ENCODE results near the gene SLC8B1.

The SLC8B1 gene

DNA sequence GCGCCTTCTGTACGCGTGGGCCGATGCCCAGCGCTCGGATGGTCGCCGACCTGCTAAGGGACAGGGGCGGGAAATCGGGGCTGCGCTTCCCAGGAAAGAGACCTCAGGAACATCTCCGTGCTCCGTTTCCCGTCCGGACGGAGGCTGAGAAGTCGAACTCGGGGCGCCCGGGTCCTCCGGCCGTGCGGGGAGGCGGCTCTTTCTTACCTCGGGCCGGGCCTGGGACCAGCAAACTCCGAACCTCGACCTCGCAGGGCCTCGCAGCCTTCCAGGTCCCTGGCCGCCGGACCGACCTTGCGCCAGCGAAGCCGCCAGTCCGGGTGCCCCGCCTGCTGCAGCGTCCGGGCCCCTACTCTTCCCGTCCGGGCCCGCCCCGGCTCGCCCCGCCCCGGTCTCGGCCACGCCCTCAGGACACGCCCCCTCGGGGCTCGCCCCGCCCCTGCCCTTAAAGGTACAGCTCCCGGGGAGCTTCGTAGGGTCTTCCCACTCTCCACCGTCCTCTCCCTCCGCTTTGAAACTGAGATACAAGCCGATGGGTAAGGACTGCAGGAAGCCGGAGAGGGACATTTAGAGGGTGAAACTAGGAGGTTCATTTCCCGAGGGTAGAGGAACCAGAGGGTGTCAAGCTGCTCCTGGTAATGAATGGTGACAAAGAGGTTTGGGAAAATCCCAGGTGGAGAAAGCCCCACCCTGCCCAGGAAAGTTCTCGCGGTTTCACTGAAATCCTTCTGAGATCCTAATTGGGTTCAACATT, at the start of gene SLC8B1:
TSS of gene SLC8B1 (minus strand) at position 324 of the 754 bp plus-strand sequence. CDS start 2,231 bp downstream, outside the sequence.
- DNase-seq (ENCODE audit: low read depth), result peak; percentile 84

DNA sequence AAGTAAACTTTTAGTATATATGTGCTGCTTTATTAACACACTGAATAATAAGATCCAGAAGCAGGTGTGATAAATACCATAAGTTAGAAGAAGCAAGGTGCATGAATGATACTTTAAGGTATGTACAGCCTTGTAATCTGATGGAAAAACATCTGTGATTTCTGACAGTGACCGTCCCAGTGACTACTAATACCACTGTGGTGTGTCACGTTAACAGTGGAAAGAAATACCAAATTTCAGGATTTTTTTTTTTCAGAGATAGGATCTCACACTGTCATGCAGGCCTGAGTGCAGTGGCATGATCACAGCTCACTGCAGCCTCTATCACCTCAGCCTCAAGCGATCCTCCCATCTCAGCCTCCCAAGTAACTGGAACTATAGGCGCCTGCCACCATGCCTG, 47.3 kb upstream of the SLC8B1 start:
- DNase-seq (ENCODE audit: low read depth), result no peak

DNA sequence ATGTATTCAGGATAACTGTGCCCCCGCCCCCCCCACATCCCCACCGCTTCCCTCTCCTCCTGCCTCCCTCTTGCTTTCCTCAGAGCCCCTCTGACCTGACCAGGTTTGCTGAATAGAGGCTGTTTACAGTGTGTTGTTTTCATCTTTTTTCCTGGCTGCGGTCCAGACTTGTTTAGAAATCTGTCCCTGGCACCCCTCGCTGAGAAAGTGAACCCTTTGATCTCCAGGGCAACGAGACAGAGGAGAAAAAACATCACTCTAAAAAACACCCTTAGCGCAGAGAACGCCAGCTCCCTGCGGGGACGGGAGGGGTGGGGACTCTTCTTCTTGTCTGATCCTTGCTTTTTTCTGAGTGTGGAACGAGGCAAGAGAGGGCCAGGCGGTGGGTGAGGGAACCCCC, 46.3 kb upstream of the SLC8B1 start:
- no peak for DNase-seq (ENCODE audit: low read depth)

DNA sequence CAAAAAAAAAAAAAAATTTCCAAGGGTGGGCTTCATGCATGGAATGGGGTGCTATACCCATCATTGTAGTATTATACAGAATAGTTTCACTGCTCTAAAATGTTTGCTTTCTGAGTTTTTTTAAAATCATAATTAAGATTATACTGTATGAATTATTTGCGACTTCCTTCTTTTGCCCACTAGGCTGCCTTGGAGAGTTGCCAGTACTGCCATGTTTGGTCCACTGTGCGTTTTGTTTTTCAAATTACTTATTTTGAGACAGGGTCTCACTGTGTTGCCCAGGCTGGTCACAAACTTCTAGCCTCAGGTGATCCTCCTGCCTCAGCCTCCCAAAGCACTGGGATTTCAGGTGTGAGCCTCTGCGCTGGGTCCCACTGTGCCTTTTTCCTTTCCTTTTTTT, 43.4 kb upstream of the SLC8B1 start:
- DNase-seq (ENCODE audit: low read depth), result no peak

DNA sequence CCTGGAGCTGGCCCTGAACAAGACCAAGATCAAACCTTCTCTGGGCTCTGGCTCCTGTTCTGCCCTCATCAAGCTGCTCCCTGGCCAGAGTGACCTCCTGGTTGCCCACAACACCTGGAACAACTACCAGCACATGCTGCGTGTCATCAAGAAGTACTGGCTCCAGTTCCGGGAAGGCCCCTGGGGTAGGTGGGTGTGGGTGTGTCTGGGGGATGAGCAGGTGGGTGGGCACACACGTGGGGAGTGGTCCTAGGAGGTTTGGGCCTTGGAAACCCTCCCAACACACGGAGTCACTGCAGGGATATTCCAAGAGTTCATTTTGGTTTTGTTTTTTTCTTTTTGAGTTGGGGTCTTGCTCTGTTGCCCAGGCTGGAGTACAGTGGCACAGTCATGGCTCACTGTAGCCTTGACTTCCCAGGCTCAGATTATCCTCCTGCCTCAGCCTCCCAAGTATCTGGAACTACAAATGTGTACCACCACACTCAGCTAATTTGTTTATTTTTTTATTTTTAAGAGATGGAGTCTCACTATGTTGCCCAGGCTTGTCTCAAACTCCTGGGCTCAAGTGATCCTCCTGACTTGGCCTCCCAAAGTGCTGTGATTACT, 40.0 kb upstream of the SLC8B1 start:
- no peak for DNase-seq (ENCODE audit: low read depth)

GRCh38 chr12:113373969-113374368, 39.1 kb upstream of the SLC8B1 start:
- DNase-seq (ENCODE audit: low read depth), result no peak

DNA sequence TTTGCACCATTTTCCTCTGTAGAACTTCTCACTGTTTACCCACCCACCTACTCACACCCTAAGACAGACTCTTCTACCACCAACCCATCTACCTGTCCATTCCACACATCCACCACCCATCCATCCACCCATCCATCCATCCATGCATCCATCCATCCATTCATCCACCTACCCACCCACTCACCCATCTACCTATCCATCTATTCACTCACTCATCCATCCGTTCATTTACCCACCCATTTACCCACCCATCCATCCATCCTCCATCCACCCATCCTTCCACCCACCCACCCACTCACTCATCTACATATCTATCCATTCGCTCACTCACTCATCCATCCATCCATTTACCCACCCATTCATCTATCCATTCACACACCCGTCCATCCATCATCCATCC, 38.5 kb upstream of the SLC8B1 start:
- no peak for DNase-seq (ENCODE audit: low read depth)

- no peak for DNase-seq (ENCODE audit: low read depth)
These were observed 37.5 kb upstream of the SLC8B1 start for GRCh38 chr12:113372371-113372770.

DNA sequence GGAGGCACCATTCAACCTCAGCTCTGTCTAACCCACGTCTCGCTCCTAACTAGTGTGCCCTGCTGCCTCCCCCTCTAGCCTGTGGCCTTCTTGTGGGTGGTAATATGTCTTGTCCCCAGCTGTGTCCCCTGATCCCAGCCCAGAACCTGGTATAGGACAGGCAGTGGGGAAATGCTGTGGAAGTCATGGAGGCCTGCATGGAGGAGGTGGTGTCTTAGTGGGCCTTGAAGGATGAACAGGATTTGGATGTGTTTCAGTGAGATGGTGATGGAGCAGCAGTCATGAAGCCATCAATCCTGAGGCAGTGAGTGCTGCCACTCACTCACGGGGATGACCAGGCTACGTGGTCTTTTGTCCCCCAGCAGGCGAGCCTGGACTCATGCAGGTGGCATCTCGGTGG, 36.9 kb upstream of the SLC8B1 start:
- no peak for DNase-seq (ENCODE audit: low read depth)

DNA sequence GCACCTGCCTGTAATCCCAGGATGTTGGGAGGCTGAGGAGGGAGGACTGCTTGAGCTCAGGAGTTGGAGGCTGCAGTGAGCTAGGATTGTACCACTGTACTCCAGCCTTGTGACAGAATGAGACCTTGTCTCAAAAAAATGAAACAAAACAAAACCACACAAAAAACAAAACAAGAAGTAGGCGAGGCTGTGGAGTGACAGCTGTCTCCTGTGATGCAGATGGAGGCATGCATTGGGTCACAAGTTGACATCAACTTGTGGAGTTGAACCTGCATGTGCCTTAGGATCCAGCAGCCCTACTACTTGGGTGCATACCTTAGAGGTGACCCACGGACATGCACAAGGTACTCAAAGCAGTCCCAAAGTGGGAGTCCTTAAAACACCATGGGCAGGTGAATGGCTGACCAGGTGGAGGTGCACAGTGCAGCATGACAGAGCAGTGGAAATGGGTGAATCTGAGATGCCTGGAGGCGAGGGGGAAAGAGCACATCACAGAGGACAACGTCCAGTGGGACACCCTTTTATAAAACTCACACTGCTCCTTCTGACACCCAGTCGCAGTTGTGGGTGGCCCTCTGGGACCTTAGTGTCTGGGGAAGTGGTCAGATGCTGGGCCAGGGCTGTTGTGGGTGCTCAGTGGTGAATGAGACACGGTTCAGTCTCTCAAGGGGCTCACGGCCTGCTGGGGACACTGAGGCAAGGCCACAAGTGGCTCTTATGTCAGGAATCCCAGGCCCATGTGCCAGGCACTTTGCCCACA, 36.2 kb upstream of the SLC8B1 start:
- no peak for DNase-seq (ENCODE audit: low read depth)

DNA sequence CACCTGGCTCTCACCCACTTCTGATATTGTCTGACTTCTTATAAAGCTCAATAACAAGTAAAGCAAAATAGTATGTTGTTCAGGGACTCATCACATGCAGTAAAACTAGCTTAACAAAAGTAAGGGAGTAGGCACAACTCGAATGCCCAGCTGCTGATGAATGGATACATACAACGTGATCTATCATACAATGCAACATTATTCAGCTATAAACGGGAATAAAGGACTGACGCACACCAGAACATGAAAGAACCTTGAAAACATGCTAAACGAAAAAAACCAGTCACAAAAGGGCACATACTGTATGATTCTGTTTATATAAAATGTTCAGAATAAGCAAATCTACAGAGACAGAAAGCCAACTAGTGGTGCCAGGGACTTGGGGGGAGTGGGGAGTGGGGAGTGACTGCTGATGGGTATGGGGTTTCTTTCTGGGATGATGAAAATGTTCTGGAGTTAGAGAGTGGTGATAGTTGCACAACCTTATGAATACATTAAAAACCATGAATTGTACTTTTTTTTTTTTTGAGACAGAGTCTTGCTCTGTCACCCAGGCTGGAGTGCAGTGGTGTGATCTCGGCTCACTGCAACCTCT, 34.6 kb upstream of the SLC8B1 start:
- no peak for DNase-seq (ENCODE audit: low read depth)

GRCh38 chr12:113368331-113368730, 33.4 kb upstream of the SLC8B1 start:
- no peak for DNase-seq (ENCODE audit: low read depth)

- DNase-seq (ENCODE audit: low read depth), result no peak
These were observed 31.9 kb upstream of the SLC8B1 start for GRCh38 chr12:113366827-113367226.

DNA sequence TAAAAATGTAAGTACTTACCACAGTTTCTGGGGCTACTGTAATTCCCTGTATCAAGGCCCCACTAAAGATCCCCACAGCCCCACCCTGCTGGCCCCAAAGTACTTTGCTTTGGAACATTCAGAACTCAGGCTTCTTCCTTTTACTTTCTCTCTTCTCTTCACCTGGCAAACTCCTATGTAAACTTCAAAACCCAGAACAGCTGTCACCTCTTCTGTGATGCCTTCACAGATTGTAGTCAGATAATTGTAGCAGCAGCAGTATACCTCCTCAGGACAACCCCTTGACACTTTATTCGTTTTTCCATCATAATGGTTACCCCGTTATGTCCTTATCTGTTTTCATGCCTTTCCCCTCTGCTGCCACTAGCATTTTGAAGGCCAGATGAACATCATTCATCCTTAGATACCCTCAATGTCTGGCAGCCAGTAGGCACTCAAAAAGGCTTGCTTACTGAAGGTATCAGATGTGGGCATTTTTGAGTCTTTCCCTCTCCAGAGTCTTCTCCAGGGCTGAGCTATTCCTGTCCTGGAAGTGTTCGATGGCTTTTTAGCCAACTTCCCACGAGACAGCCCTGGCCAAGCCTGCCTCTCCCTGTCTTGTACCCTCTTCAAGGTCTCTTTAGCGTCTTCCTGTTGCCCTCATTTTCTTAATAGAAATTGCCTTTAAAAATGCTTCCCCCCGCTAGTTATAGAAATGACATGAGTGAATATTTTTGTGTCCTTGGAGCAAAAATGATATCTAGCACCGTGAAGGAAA, 30.9 kb upstream of the SLC8B1 start:
- DNase-seq (ENCODE audit: low read depth), result no peak

DNA sequence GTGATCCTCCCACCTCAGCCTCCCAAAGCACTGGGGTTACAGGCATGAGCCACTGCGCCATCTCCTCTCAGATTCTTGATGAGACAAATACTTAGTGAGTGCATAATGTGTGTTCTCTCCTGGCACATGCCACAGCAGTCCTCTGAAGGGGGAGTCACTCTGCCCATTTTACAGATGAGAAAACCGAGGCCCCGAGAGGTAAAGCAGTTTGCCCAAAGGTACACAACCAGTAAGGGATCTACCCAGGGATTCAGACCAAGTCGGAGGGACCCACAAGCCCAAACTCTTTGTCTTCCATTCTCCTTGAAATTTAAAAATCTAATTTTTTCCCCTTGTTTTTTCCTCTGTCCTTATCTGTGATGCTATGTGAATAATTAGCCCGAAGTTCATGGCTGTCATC, 29.8 kb upstream of the SLC8B1 start:
- no peak for DNase-seq (ENCODE audit: low read depth)

- DNase-seq (ENCODE audit: low read depth), result no peak
These were observed 26.9 kb upstream of the SLC8B1 start for GRCh38 chr12:113361574-113362370.

DNA sequence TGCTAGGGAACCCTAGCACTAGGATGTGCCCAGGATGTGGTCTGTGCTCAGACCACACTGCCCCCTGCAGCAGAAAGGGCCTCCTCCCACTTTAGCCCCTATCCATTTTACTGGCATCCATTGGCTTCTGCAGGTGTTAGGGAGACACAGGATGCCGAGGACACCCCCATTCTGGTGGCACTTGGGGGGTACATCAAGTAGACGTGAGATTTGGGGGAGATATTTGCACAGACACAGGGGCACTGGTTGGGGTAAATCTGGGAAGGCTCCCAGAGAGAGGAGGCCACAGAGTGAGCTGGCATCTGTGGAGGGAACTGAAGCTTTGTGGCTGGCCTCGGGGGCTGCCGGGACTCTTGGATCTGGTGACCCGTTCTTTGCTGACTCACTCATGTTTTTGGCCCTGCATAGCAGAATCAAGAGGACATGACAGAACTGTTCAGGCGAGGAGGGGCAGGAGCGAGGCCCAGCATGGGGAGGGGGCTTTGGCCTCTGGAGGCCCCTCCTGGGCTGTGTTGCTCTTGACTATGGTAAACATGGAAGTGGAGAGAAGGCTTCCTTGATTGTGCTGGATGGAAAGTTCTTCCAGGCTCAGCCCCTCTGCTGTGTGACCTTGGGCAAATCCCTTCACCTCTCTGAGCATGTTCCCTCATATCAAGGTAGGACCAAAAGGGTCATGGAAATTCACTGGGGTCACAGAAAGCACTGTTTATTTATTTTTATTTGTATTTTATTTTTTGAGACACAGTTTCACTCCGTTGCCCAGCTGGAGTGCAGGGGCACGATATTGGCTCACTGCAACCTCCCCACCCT, 25.2 kb upstream of the SLC8B1 start:
- DNase-seq (ENCODE audit: low read depth), result no peak

- no peak for DNase-seq (ENCODE audit: low read depth)
These were observed 24.4 kb upstream of the SLC8B1 start for GRCh38 chr12:113359133-113359938.

GRCh38 chr12:113358381-113359132, 23.6 kb upstream of the SLC8B1 start, which contains the start of gene PLBD2:
TSS of gene PLBD2 (plus strand) at chr12:113358587. CDS start at chr12:113358601, 14 bp downstream.
- DNase-seq (ENCODE audit: low read depth), result peak; percentile 92

All from activated T-helper 9 cell treated with anti-CD3 and anti-CD28 coated beads, Interleukin-2, amount 50 U/mL, for 16 hours (primary cell).